Panc1 (cell line): ENCODE data around the gene AMZ1.

Experiments used
- CTCF ChIP-seq: fragments of 450-650 bp; IDR thresholded peaks from 2 replicates; pipeline ENCODE4 v1.5.1; 2017; ENCODE audit warnings: mild to moderate bottlenecking
- REST ChIP-seq, 2 experiments: IDR thresholded peaks; 2 replicates each; pipeline ENCODE4 v1.6.1; 2011 to 2012; ENCODE audit warnings: low read depth in 2 of 2, control low read depth in 1 of 2, low read length in 1 of 2, mild to moderate bottlenecking in 1 of 2, moderate library complexity in 1 of 2; ENCODE audit not compliant: insufficient read depth in 1 of 2
- SIN3A ChIP-seq: IDR thresholded peaks from 2 replicates; pipeline ENCODE4 v1.6.1; 2012; ENCODE audit warnings: low read depth, mild to moderate bottlenecking, low read length, moderate library complexity, borderline replicate concordance; ENCODE audit not compliant: insufficient read depth
- TCF7L2 ChIP-seq: IDR thresholded peaks from 2 replicates; pipeline ENCODE4 v1.6.1; 2011; ENCODE audit warnings: mild to moderate bottlenecking, low read depth, low read length, inconsistent platforms

GRCh38 chr7:2724453-2725177 lies 36.6 kb downstream of the AMZ1 start:
- no peak for TF ChIP-seq CTCF
- TF ChIP-seq REST (IDR thresholded peaks at IDR 0.05; ENCODE audit: insufficient read depth in 1 of 2, low read depth in 2 of 2, low read length in 1 of 2), result no peak
- no peak for TF ChIP-seq TCF7L2
- TF ChIP-seq SIN3A, result no peak
